Mucosa of descending colon (tissue), 3 donors: Measurements from ENCODE around the gene ZMAT3. TPM values are rescaled to one million over a fixed set of nuclear protein-coding genes. Genes with fewer than 3 reads are reported as not detected.
"Not testable (repeated sequence)": the region's sequence is repeated elsewhere in the genome, so short reads cannot be mapped to it uniquely, and the experiment has no call there.

Experiments used
- ATAC-seq: fragments of 200-7000 bp; cut with Tn5 transposase; one replicate; pipeline ENCODE4 v1.9.1; 2020; ENCODE audit warnings: mild to moderate bottlenecking, moderate library complexity
- DNase-seq, 3 donors: peaks; one replicate each; pipeline ENCODE4 v3.0.0-alpha.2; 2020
- H3K36me3 ChIP-seq: fragments of 200-600 bp; one replicate; pipeline ENCODE4 v1.8.0; 2021; ENCODE audit warnings: low read depth, mild to moderate bottlenecking
- H3K4me1 ChIP-seq: fragments of 200-600 bp; one replicate; pipeline ENCODE4 v1.8.0; 2021; ENCODE audit warnings: low read depth, mild to moderate bottlenecking
- H3K4me3 ChIP-seq: fragments of 200-600 bp; one replicate; pipeline ENCODE4 v1.8.0; 2021; ENCODE audit warnings: mild to moderate bottlenecking
- H3K9me3 ChIP-seq: fragments of 200-600 bp; one replicate; pipeline ENCODE4 v1.8.0; 2021; ENCODE audit warnings: mild to moderate bottlenecking
- CTCF ChIP-seq: fragments of 200-600 bp; IDR thresholded peaks from one replicate; pipeline ENCODE4 v1.8.0; 2022; ENCODE audit warnings: antibody characterized with exemption, mild to moderate bottlenecking
- intact Hi-C, 2 donors: fragments of 100-400 bp; cut with DNase I in 1 of 2; cut with micrococcal nuclease in 1 of 2; formaldehyde crosslinking; loops; one replicate each; pipeline versions ENCODE4 v1.11.0 to v1.11.1; 2022; cut with DNase I, micrococcal nuclease
- total RNA-seq, 3 donors: library from RNA; stranded (reverse); fragmentation: NEBNext Ultra II Directional in 2 of 3; extraction: Animal tissue kit (Norgen Biotek cat#: 25700) in 2 of 3; gene quantifications; one replicate each; pipeline versions ENCODE4 v1.2.1 to v1.2.4, GENCODE V29; 2021 to 2023
- donor health status: DM: no; HTN: no; CAD: no; lungs with moderate emphysema.
- donor health status: DM: no; HTN: no; CAD: no.
- donor health status: DM: no; HTN: yes; CAD: no.

ZMAT3 gene
- total RNA-seq, 3 donors from 2014 or later: 9.3 to 22.2 (median 9.5) TPM

DNA sequence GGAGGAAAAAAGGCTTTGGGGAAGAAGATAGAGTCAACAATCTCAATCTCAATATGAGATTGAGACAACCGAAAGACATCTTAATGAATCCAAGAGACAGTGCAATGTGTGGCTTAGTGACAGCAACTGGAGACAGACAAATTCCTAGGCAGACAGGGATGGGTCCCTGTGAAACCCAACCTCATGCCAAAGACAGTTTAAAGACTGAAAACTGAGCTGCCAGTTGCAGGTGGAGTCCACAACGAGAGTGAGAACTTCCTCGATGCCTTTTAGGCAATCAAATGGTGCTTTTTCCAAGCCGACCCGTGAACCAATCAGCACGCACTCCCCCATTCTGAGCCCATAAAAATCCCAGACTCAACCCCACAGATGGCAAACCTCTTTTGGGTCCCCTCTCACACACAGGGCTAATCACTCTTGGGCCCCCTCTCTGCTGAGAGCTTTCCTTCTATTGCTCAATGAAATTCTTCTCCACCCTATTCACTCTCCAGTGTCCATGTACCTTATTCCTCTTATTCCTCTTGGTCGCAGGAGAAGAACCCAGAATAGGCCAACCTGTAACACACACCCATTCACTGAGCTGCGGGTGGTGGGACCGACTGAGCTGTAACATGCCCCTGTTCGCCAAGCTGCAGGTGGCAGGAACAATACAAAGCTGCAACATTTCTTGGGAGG, 34.8 kb downstream of the ZMAT3 start:
- no peak for DNase-seq
- no peak for ATAC-seq
- no peak for TF ChIP-seq CTCF
- no peaks in the 10 kb centered on the region for H3K36me3 ChIP-seq
- H3K9me3 ChIP-seq: no peaks in the 10 kb centered on the region
- intact Hi-C loops: no loop called here
- H3K4me3 ChIP-seq: no peak overlapping the region
- no peaks in the 10 kb centered on the region for H3K4me1 ChIP-seq

DNA sequence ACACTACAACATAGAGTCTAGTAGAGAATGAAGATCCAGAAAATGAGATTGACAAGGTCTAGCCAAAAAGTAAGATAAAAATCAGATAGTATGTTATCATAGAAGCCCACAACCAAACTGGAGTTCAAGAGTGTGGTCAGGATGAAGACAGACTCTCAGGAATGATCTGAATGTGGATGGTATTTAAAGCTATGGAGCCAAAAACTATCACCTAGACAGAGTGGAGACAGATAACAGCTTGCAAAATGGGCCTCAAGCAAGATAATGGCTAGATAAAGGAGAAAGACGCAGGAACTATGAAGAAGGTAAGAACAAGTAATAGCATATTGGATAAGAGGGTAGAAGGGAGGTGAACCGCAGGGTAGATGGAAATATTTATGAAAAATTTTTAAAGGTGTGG, 35.4 kb downstream of the ZMAT3 start:
- no peak for ATAC-seq
- Histone ChIP-seq H3K4me1 (no peaks in the 10 kb centered on the region), H3K9me3 (no peaks in the 10 kb centered on the region), H3K4me3 (no peak overlapping the region), H3K36me3 (no peaks in the 10 kb centered on the region)
- no peak for TF ChIP-seq CTCF
- no peak for DNase-seq
- intact Hi-C loops: no loop called here

- ATAC-seq (no peak), DNase-seq (no peak)
- intact Hi-C loops: no loop called here
- Histone ChIP-seq H3K9me3 (no peaks in the 10 kb centered on the region), H3K4me1 (no peaks in the 10 kb centered on the region), H3K36me3 (no peaks in the 10 kb centered on the region), H3K4me3 (no peak overlapping the region)
- no peak for TF ChIP-seq CTCF
Observed at GRCh38 chr3:179035232-179035631, 36.4 kb downstream of the ZMAT3 start.

DNA sequence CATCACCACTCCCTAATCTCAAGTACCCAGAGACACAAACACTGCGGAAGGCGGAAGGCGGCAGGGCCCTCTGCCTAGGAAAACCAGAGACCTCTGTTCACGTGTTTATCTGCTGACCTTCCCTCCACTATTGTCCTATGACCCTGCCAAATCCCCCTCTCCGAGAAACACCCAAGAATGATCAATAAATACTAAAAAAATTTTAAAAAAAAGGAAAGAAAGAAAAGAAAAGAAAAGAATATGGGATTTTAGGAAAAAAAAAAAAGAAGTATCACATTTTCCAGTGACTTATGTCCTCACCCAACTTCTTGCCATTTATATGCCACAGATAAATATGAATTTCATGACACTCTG, 38.3 kb downstream of the ZMAT3 start:
- H3K9me3 ChIP-seq, H3K4me1 ChIP-seq, H3K36me3 ChIP-seq, intact Hi-C loops, ATAC-seq, DNase-seq, H3K4me3 ChIP-seq: not testable (repeated sequence)

DNA sequence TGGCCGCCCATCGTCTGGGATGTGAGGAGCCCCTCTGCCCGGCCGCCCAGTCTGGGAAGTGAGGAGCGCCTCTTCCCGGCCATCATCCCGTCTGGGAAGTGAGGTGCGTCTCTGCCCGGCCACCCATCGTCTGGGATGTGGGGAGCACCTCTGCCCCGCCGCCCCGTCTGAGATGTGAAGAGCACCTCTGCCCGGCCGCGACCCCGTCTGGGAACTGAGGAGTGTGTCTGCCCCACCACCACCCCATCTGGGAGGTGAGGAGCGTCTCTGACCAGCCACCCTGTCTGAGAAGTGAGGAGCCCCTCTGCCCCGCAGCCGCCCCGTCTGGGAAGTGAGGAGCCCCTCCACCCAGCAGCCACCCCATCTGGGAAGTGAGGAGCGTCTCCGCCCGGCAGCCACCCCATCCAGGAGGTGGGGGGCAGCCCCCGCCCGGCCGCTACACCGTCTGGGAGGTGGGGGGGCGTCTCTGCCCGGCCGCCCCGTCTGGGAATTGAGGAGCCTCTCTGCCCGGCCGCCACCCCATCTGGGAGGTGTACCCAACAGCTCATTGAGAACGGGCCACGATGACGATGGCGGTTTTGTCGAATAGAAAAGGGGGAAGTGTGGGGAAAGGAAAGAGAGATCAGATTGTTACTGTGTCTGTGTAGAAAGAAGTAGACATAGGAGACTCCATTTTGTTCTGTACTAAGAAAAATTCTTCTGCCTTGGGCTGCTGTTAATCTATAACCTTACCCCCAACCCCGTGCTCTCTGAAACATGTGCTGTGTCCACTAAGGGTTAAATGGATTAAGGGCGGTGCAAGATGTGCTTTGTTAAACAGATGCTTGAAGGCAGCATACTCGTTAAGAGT, 38.9 kb downstream of the ZMAT3 start:
- H3K36me3 ChIP-seq, H3K4me3 ChIP-seq, DNase-seq, H3K4me1 ChIP-seq, intact Hi-C loops, H3K9me3 ChIP-seq, ATAC-seq: not testable (repeated sequence)

- Histone ChIP-seq H3K36me3 (no peaks in the 10 kb centered on the region), H3K4me1 (no peaks in the 10 kb centered on the region), H3K9me3 (no peaks in the 10 kb centered on the region), H3K4me3 (no peak overlapping the region)
- ATAC-seq (no peak), DNase-seq (no peak)
- intact Hi-C loops: no loop called here
- no peak for TF ChIP-seq CTCF
Observed at GRCh38 chr3:179029096-179029495, 42.5 kb downstream of the ZMAT3 start.
